Prostate gland (tissue), 2 donors: ENCODE results near the gene NAT9. TPM values are rescaled to one million over a fixed set of nuclear protein-coding genes. Genes with fewer than 3 reads are reported as not detected.
A peak's percentile ranks its signal among the peaks of the same experiment; 100 is the strongest.

Source experiments
- DNase-seq: peaks from one replicate; pipeline ENCODE4 v3.0.0-alpha.2; 2019; ENCODE audit warnings: low spot score
- H3K27ac ChIP-seq, 2 donors: fragments of 200-600 bp; sonication (generic); 2 replicates each; pipeline ENCODE4 v1.5.1; 2017 to 2019
- H3K27me3 ChIP-seq: fragments of 200-600 bp; sonication (generic); replicated peaks from 2 replicates; pipeline ENCODE4 v1.5.1; 2019; ENCODE audit not compliant: insufficient read depth
- H3K36me3 ChIP-seq, 2 donors: fragments of 200-600 bp; sonication (generic); 1 replicate in 1 of 2; 2 replicates in 1 of 2; pipeline versions ENCODE4 v1.5.1 to v1.8.1; 2017 to 2019
- H3K4me1 ChIP-seq: fragments of 200-600 bp; sonication (generic); replicated peaks from 2 replicates; pipeline ENCODE4 v1.5.1; 2019
- H3K4me3 ChIP-seq, 2 donors: fragments of 200-600 bp; sonication (generic); 2 replicates each; pipeline ENCODE4 v1.5.1; 2017 to 2019
- H3K9me3 ChIP-seq: fragments of 200-600 bp; sonication (generic); 2 replicates; pipeline ENCODE4 v1.5.1; 2017
- CTCF ChIP-seq, 4 experiments: fragments of 200-600 bp in 2 of 4; fragments of 450-650 bp in 2 of 4; sonication (generic) in 2 of 4; IDR thresholded peaks; 1 replicate in 3 of 4; 2 replicates in 1 of 4; pipeline ENCODE4 v1.5.1; 2016 to 2019; ENCODE audit warnings: antibody characterized with exemption in 4 of 4, mild to moderate bottlenecking in 2 of 4, moderate library complexity in 2 of 4
- POLR2A ChIP-seq: fragments of 450-650 bp; IDR thresholded peaks from one replicate; pipeline ENCODE4 v1.6.1; 2016; ENCODE audit warnings: antibody characterized with exemption, mild to moderate bottlenecking
- POLR2AphosphoS5 ChIP-seq: sonication (generic); formaldehyde crosslinking; IDR thresholded peaks from one replicate; pipeline ENCODE4 v1.6.1; 2017; ENCODE audit warnings: antibody characterized with exemption
- WGBS: methylation state at CpG from one replicate; pipeline ENCODE4 v1.1.5; 2018; 5-methylcytosine and 5-hydroxymethylcytosine counted together
- intact Hi-C: fragments of 100-400 bp; cut with DNase I; formaldehyde crosslinking; loops from one replicate; pipeline ENCODE4 v1.14.2; 2022
- total RNA-seq, 2 donors: library from RNA; depleted of rRNA; stranded (reverse); fragments of >200 nt; gene quantifications; one replicate each; pipeline ENCODE4 v1.1.0, GENCODE V29; 2016

Gene NAT9
- total RNA-seq, 2 donors from 2014 or later: 29.6 to 49.3 TPM

DNA sequence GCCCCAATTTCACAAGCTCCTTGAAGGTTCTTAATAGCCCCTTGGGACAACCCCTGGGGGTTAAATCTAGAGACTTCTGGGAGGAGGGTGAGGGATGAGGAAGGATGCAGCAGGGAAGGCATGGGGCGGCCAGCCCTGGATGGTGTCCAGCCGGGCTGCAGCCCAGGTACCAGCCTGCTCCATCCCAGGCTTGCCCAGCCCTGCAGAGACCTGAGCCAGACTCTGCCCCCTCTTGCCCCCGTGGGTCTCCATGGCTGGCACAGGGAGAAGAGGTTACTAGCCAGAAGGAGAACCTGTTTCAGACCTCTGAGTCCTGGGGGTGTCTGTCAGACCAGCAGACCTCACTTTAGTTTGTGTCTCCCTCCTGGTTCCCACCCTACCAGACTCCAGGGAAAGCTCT lies 19.3 kb downstream of the NAT9 start:
- Histone ChIP-seq H3K27me3 (no peaks in the 10 kb centered on the region), H3K9me3 (no peaks in the 10 kb centered on the region), H3K36me3 (no peaks in the 10 kb centered on the region), H3K4me3 (no peak overlapping the region), H3K4me1 (peaks cover 50% of the 10 kb centered on the region), H3K27ac (peak overlapping the region; percentile 90 to 91)
- intact Hi-C loops: loop anchor here (5.0 kb wide), 1 partner anchor 530 kb away; no protein-coding TSS in a partner anchor
- 21% methylated on average over 3 of the region's 3 CpGs for WGBS
- TF ChIP-seq CTCF (IDR thresholded peaks at IDR 0.05): no peak
- no peak for TF ChIP-seq POLR2AphosphoS5
- no peak for TF ChIP-seq POLR2A
- no peak for DNase-seq

DNA sequence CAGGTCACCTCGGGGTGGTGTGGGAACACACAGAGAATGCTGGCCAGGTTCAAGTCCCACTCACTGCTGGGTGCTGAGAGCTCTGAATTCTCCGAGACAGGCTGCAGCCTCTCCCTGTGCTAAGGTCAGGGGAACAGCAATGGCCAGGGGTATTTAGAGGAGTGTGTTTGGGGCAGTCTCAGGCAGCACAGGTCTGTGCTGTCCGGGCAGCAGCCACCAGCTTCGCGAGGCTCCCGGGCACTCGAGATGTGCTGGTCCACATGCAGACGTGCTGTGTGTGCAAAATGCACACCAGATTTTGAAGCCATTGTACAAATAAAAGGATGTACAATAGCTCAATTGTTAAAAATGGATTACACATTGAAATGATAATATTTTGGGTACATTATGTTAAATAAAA lies 20.6 kb downstream of the NAT9 start:
- no peak for DNase-seq
- peaks cover 49% of the 10 kb centered on the region for H3K4me1 ChIP-seq
- H3K36me3 ChIP-seq: no peaks in the 10 kb centered on the region
- no peak for TF ChIP-seq CTCF (IDR thresholded peaks at IDR 0.05)
- H3K9me3 ChIP-seq: no peaks in the 10 kb centered on the region
- no peak overlapping the region for H3K4me3 ChIP-seq
- intact Hi-C loops: loop anchor here (5.0 kb wide), 1 partner anchor 528 kb away; no protein-coding TSS in a partner anchor
- H3K27ac ChIP-seq: no peak overlapping the region
- no peaks in the 10 kb centered on the region for H3K27me3 ChIP-seq
- WGBS: 91% methylated on average over 8 of the region's 8 CpGs

DNA sequence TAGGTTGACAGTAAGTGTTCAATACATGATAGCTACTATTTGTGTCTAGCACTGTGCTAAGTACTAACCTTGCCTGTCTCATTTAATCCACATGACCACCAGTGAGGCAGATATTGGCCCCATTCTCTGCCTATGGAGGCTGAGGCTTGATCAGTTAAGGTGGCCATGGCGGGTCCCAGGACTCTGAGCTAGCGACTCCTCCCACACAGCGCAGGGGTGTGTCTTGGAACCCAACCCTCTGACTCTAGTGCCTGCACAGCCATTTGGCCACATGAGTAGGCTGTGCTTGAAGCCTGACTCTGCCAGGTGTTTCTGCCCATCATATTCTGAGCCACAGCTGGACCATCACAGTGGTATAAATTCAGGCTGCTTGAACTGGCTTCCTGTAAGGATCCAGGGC lies 21.3 kb downstream of the NAT9 start:
- Histone ChIP-seq H3K9me3 (no peaks in the 10 kb centered on the region), H3K4me3 (no peak overlapping the region), H3K4me1 (peaks cover 42% of the 10 kb centered on the region), H3K36me3 (no peaks in the 10 kb centered on the region), H3K27ac (no peak overlapping the region), H3K27me3 (no peaks in the 10 kb centered on the region)
- no peak for DNase-seq
- no peak for TF ChIP-seq CTCF (IDR thresholded peaks at IDR 0.05)
- TF ChIP-seq POLR2A: no peak
- TF ChIP-seq POLR2AphosphoS5: no peak
- intact Hi-C loops: loop anchor here (5.0 kb wide), 1 partner anchor 528 kb away; no protein-coding TSS in a partner anchor
- 95% methylated on average over 3 of the region's 3 CpGs for WGBS

GRCh38 chr17:74752822-74753401 lies 23.2 kb downstream of the NAT9 start:
- 95% methylated on average over 7 of the region's 7 CpGs for WGBS
- TF ChIP-seq POLR2AphosphoS5 (no peak), CTCF (IDR thresholded peaks at IDR 0.05) (no peak), POLR2A (no peak)
- no peak overlapping the region for H3K27ac ChIP-seq
- no peaks in the 10 kb centered on the region for H3K27me3 ChIP-seq
- intact Hi-C loops: no loop called here
- DNase-seq: no peak
- no peak overlapping the region for H3K4me3 ChIP-seq
- no peaks in the 10 kb centered on the region for H3K9me3 ChIP-seq
- peaks cover 22% of the 10 kb centered on the region for H3K4me1 ChIP-seq
- no peaks in the 10 kb centered on the region for H3K36me3 ChIP-seq

- no peak overlapping the region for H3K27ac ChIP-seq
- H3K36me3 ChIP-seq: no peaks in the 10 kb centered on the region
- H3K4me3 ChIP-seq: no peak overlapping the region
- peaks cover 17% of the 10 kb centered on the region for H3K4me1 ChIP-seq
- H3K9me3 ChIP-seq: no peaks in the 10 kb centered on the region
- DNase-seq: no peak
- WGBS: 93% methylated on average over 9 of the region's 9 CpGs
- intact Hi-C loops: no loop called here
- H3K27me3 ChIP-seq: no peaks in the 10 kb centered on the region
- TF ChIP-seq POLR2A (no peak), CTCF (IDR thresholded peaks at IDR 0.05) (no peak), POLR2AphosphoS5 (no peak)
Observed at GRCh38 chr17:74752415-74752814, 23.7 kb downstream of the NAT9 start.
